ENCODE results near the gene NECTIN1. TPM values are rescaled to one million over a fixed set of nuclear protein-coding genes. Genes with fewer than 3 reads are reported as not detected.

The NECTIN1 gene
- total and polyA plus RNA-seq, 2 of the 4 experiments (the other 2 are of a cell fraction) = 2.3 to 4.2 TPM

DNA sequence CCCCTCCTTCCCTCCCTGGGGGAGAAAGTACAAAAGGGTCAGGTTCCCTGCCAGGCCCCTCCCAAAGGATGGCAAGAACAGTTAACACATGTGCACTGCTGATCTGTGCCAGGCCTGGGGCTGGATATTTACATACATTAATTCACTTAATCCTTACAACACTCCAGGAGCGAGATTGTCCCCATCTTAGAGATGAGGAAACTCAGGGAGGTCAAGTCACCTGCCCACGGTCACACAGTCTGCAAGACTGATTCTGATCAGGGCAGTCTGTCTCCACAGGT, 36.5 kb downstream of the NECTIN1 start:
- DNase-seq = no peak
- Histone ChIP-seq H3K18ac (ENCODE audit: low read depth, low read length) (no peak overlapping the region), H2BK5ac (ENCODE audit: low read depth, low read length, poor library complexity, severe bottlenecking) (no peak overlapping the region), H3K23ac (ENCODE audit: low read depth, low read length) (no peak overlapping the region), H4K5ac (ENCODE audit: low read depth, low read length) (no peak overlapping the region), H2AFZ (replicated peaks; ENCODE audit: low read length, poor library complexity) (no peak overlapping the region), H3K9me1 (ENCODE audit: insufficient read depth, low read length) (no peaks in the 10 kb centered on the region), H4K91ac (ENCODE audit: insufficient read depth, low read depth, low read length) (no peak overlapping the region), H2BK20ac (ENCODE audit: low read depth, low read length) (no peak overlapping the region), H3K14ac (replicated peaks; ENCODE audit: low read depth, low read length) (no peak overlapping the region), H4K20me1 (ENCODE audit: insufficient read depth, low read length) (no peaks in the 10 kb centered on the region), H3K56ac (ENCODE audit: extremely low read depth, insufficient read depth, low read length) (no peak overlapping the region), H3K4ac (ENCODE audit: low read depth, low read length) (no peak overlapping the region), H3K27ac (ENCODE audit: insufficient read depth, low read length) (no peak overlapping the region), H3K9me3 (ENCODE audit: control insufficient read depth, insufficient read depth, low read length) (no peaks in the 10 kb centered on the region), H3K4me3 (ENCODE audit: insufficient read depth, low read depth, low read length) (no peak overlapping the region), H2AK5ac (ENCODE audit: low read depth, low read length) (no peak overlapping the region), H3K27me3 (ENCODE audit: control insufficient read depth, insufficient read depth, low read length) (peaks cover 4% of the 10 kb centered on the region; the same call in 1 of the 2 replicates), H2BK15ac (ENCODE audit: low read depth, low read length) (no peak overlapping the region), H4K8ac (ENCODE audit: low read depth in 2 of 2, low read length in 2 of 2) (no peak overlapping the region), H3K9ac (ENCODE audit: low read depth, low read length) (no peak overlapping the region), H3K36me3 (ENCODE audit: control insufficient read depth, insufficient read depth, low read length) (no peaks in the 10 kb centered on the region), H3K4me1 (ENCODE audit: control insufficient read depth, insufficient read depth, low read length) (no peaks in the 10 kb centered on the region), H3K79me1 (ENCODE audit: low read depth in 1 of 2, low read length in 2 of 2) (no peaks in the 10 kb centered on the region), H3K4me2 (ENCODE audit: low read depth, low read length) (no peak overlapping the region), H2AK9ac (replicated peaks; ENCODE audit: low read depth, low read length, poor library complexity) (no peak overlapping the region), H2BK120ac (ENCODE audit: low read depth, low read length) (no peak overlapping the region)
- ChIA-PET POLR2A (ENCODE audit: unreplicated experiment) (no interaction called here), CTCF (interaction anchor here (1.2 kb wide), 1 partner anchor 36 kb away, joined by 3 read pairs; no protein-coding TSS in a partner anchor)
- ATAC-seq (ENCODE audit: low read depth) = no peak
- in situ Hi-C loops (cut with MboI; ENCODE audit: low sequenced_read_pairs) = no loop called here
- BruUV-seq (replicated peaks) = no TSS peak
- TF ChIP-seq, protein P1, sequence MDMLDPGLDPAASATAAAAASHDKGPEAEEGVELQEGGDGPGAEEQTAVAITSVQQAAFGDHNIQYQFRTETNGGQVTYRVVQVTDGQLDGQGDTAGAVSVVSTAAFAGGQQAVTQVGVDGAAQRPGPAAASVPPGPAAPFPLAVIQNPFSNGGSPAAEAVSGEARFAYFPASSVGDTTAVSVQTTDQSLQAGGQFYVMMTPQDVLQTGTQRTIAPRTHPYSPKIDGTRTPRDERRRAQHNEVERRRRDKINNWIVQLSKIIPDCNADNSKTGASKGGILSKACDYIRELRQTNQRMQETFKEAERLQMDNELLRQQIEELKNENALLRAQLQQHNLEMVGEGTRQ (IDR thresholded peaks at IDR 0.05; ENCODE audit: low read depth, low read length) = no peak
- no peak for TF ChIP-seq RFX5 (IDR thresholded peaks at IDR 0.05; ENCODE audit: low read depth, low read length)
- TF ChIP-seq MXI1 (IDR thresholded peaks at IDR 0.05; ENCODE audit: borderline replicate concordance, low read depth, low read length) = no peak
- TF ChIP-seq, protein P2, sequence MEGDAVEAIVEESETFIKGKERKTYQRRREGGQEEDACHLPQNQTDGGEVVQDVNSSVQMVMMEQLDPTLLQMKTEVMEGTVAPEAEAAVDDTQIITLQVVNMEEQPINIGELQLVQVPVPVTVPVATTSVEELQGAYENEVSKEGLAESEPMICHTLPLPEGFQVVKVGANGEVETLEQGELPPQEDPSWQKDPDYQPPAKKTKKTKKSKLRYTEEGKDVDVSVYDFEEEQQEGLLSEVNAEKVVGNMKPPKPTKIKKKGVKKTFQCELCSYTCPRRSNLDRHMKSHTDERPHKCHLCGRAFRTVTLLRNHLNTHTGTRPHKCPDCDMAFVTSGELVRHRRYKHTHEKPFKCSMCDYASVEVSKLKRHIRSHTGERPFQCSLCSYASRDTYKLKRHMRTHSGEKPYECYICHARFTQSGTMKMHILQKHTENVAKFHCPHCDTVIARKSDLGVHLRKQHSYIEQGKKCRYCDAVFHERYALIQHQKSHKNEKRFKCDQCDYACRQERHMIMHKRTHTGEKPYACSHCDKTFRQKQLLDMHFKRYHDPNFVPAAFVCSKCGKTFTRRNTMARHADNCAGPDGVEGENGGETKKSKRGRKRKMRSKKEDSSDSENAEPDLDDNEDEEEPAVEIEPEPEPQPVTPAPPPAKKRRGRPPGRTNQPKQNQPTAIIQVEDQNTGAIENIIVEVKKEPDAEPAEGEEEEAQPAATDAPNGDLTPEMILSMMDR (conservative IDR thresholded peaks at IDR 0.05; ENCODE audit: low read depth, low read length) = no peak
- TF ChIP-seq NFE2L2 (IDR thresholded peaks at IDR 0.05; ENCODE audit: low read depth, low read length) = no peak
- no peak for TF ChIP-seq CEBPB (IDR thresholded peaks at IDR 0.05; ENCODE audit: low read depth, low read length)
- TF ChIP-seq MAFK (IDR thresholded peaks at IDR 0.05; ENCODE audit: low read depth, low read length) = no peak
- TF ChIP-seq RAD21 (IDR thresholded peaks at IDR 0.05; ENCODE audit: low read length) = no peak
- TF ChIP-seq BHLHE40 (IDR thresholded peaks at IDR 0.05; ENCODE audit: low read depth, low read length) = no peak
- TF ChIP-seq FOS (IDR thresholded peaks at IDR 0.05; ENCODE audit: low read depth, low read length) = no peak
- no peak for TF ChIP-seq POLR2A (IDR thresholded peaks at IDR 0.05; ENCODE audit: low read depth, low read length)
- TF ChIP-seq, protein P3, sequence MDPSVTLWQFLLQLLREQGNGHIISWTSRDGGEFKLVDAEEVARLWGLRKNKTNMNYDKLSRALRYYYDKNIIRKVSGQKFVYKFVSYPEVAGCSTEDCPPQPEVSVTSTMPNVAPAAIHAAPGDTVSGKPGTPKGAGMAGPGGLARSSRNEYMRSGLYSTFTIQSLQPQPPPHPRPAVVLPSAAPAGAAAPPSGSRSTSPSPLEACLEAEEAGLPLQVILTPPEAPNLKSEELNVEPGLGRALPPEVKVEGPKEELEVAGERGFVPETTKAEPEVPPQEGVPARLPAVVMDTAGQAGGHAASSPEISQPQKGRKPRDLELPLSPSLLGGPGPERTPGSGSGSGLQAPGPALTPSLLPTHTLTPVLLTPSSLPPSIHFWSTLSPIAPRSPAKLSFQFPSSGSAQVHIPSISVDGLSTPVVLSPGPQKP (IDR thresholded peaks at IDR 0.05; ENCODE audit: borderline replicate concordance, low read depth, low read length) = no peak
- TF ChIP-seq MAZ (IDR thresholded peaks at IDR 0.05; ENCODE audit: borderline replicate concordance, low read depth, low read length) = no peak
- TF ChIP-seq CHD1 (IDR thresholded peaks at IDR 0.05; ENCODE audit: low read depth, low read length) = no peak
- no peak for TF ChIP-seq SMC3 (IDR thresholded peaks at IDR 0.05; ENCODE audit: low read depth, low read length)
- TF ChIP-seq RCOR1 (IDR thresholded peaks at IDR 0.05; ENCODE audit: insufficient replicate concordance, low read length) = no peak
- intact Hi-C loops (cut with micrococcal nuclease) = no loop called here
- dilution Hi-C loops (cut with HindIII; ENCODE audit: low sequenced_read_pairs, unreplicated experiment) = no loop called here
- WGBS, 2 experiments (ENCODE audit: extremely low coverage in 2 of 2, insufficient read length in 1 of 2) = no CpG with 5 or more reads among the region's 2 CpGs

Data from IMR-90 (cell line).